GM12872 (cell line): ENCODE measurements around the gene IQCC.

Experiments
- TF ChIP-seq, protein P1 (sequence below): IDR thresholded peaks from 3 replicates; pipeline ENCODE4 v1.5.1; 2011; ENCODE audit warnings: low read depth, mild to moderate bottlenecking, low read length, moderate library complexity; ENCODE audit not compliant: insufficient read depth

The IQCC gene

DNA sequence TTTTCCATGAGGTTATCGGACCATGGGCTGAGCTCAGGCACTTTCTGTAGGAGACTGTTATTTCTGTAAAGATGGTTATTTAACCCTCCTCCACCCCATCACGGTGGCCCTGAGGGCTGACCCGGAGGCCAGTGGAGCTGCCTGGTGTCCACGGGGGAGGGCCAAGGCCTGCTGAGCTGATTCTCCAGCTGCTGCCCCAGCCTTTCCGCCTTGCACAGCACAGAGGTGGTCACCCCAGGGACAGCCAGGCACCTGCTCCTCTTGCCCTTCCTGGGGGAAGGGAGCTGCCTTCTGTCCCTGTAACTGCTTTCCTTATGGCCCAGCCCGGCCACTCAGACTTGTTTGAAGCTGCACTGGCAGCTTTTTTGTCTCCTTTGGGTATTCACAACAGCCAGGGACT, 7.6 kb upstream of the IQCC start:
- TF ChIP-seq, protein P1, sequence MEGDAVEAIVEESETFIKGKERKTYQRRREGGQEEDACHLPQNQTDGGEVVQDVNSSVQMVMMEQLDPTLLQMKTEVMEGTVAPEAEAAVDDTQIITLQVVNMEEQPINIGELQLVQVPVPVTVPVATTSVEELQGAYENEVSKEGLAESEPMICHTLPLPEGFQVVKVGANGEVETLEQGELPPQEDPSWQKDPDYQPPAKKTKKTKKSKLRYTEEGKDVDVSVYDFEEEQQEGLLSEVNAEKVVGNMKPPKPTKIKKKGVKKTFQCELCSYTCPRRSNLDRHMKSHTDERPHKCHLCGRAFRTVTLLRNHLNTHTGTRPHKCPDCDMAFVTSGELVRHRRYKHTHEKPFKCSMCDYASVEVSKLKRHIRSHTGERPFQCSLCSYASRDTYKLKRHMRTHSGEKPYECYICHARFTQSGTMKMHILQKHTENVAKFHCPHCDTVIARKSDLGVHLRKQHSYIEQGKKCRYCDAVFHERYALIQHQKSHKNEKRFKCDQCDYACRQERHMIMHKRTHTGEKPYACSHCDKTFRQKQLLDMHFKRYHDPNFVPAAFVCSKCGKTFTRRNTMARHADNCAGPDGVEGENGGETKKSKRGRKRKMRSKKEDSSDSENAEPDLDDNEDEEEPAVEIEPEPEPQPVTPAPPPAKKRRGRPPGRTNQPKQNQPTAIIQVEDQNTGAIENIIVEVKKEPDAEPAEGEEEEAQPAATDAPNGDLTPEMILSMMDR: no peak

DNA sequence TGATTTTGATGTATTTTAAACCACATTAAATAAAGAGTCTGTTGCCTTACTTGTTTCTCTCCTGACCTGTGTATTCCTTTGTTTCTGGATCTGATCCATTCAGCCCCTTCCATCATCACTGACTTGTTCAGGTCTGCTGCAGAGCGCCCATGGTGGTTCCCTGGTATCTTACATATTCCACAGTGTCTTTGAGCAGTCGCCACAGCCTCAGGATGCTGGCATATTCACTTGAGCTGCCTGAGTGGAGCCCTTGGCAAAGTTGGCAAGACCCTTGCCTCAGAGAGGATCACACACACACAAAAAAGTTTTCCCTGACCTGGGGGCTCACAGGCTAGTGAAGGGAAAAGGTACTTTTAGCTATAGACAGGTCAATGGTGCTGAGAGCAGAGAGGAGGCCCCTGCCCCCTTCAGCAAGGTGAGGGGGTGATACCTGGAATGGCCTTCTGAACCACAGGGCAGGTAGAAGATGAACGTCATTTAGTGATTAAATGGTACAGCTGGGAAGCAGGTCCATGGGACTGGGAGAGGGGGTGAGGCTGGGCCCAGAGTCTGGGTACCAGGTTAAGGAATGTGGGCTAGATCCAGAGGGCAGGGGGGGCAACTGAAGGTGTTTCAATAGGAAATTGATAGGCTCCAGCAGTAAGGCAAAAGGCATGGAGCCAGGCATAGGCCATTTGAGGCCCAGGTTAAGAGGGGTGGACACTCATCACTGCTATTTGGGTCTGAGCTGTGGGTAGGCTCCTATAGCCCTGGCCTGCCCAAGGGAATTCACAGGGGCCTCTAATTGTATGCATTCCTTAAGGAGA, 7.0 kb upstream of the IQCC start:
- TF ChIP-seq, protein P1: no peak

DNA sequence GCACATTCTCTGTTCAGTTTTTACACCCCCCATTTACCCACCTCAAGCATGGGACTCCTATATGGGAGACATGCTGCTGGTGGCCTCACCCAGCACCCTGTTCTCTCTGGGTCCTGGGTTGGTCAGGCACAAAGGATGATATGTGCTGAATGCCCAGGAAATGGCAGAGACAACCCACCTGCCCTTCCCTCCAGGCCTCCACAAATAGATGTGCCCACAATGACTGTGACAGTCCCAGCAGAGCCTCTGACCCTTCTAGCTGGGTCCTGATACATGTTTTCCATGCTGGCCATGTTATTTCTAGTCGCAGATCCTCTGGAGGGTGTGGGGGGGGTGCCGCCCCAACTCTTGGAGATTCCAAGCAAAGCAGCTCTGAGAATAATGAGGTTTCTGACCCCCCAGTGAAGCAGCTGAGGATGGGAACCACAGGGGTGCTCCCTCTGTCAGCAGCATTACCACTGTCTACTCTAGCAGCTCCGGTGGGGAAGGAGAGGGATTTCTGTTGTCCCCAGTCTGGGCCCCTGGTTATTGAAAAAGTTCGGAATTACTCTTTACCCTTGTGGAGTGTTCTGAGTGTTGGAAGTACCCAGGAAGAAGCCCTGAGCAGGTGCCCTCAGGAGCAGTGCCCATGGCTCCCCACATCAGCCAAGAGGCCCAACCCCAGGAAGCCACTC, 6.3 kb upstream of the IQCC start:
- TF ChIP-seq, protein P1: no peak

DNA sequence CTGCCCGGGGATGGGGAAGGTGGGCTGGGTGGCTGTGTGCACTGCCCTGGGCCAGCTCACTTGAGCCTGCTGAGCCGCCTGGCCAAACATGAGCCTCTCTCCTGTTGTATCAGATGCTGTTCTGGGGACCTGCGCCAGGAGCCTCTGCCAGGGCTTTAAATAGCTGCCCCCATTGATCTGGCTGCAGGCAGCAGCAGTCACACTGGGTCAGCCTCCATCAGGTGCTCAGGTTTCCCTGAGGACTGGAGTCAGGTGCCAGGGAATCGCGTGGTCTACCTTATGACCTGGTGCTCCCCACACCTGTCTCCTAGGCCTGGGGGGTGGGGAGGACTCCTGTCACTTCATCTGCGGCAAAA, 5.8 kb upstream of the IQCC start:
- TF ChIP-seq, protein P1: no peak

DNA sequence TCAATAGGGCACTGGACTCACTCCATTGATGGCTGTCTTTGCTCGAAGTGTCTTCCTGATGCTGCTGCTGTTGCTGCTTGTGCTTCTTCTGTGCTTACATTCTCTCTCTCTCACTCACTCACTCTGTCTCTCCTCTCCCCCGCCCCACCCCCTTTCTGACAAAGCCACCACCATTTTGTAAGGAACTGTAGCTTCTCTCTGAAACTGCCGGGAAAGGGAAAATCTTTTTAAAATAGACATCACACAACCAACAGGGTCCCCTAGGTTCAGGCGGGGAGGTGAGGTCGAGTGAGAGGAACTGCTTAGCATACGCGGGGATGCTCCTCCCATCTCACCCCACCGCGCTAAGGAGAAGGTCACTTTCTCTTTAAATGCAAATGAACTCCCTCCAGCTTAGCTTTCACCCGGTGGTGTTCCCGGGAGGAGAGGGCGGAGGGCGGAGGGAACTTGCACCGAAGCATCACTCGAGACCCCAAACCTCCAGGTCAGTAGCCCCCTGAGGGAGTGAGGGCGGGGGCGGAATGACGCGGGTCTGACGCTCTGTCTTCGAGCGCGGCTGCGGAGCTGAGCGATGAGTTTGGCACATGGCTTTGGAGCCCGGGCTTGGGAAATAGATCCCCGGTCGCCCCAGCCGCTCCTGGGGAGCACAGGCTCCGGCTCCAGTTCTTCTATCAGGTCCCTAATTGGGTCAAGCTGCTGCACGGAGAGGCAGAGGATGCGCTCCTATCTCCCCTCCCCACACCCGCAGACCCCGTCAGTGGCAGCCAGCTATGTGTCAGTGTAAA, 5.1 kb upstream of the IQCC start, which contains the start of gene CCDC28B:
TSS of gene CCDC28B (plus strand) at position 370 of the 785 bp plus-strand sequence. CDS start 1,341 bp downstream, outside the sequence.
- TF ChIP-seq, protein P1: no peak

DNA sequence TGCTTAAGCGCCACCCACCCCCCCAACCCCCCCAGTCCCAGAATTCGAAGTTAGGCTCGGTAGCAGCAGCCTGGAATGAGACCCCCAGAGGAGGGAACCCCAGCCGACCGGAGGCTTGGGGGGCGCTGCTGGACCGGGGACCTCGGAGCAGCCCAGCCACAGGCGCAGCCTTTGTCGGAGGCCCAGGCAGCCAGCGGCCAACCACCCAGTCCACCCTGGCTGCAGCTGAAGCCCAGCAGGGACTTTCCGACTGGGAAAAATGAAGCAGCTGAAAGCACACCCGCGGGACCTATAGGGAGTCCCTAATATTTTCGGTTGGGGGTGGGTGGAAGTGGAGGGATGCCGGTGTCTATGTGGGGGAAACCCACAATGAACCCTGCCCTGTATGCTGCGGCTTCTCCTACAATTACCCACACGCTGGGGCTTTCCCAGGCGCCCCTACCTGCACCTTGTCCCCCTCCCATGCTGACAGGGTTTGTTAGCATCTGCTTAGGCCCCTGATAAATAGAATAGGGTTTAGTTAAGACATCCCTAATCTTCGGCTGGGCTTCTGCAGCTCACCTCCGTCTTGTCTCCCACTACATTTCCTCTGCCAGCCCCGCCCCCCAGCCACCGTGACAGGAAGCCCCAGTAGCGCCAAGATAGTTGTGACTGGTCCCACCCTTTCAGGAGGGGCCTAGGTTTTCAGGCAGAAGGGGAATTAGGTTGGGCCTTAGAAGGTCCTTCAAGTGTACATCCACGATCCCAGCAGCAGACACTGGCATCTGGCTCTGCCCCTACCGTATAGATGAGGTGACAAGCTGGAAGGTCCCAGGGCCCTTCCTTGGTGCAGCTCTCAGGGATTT, 4.2 kb upstream of the IQCC start:
- TF ChIP-seq, protein P1: peak; percentile 23; the same call in 1 of the 3 replicates
